ENCODE measurements around the gene PPP1R1A.

GRCh38 chr12:54587315-54587873 lies 1.1 kb downstream of the PPP1R1A start:
- no peak for TF ChIP-seq GATA2 (IDR thresholded peaks at IDR 0.05; ENCODE audit: low read depth, low read length)
- TF ChIP-seq GATA3 (IDR thresholded peaks at IDR 0.05; ENCODE audit: low read depth, low read length) = no peak
